ENCODE measurements around the gene SPATS2L.

SPATS2L gene

DNA sequence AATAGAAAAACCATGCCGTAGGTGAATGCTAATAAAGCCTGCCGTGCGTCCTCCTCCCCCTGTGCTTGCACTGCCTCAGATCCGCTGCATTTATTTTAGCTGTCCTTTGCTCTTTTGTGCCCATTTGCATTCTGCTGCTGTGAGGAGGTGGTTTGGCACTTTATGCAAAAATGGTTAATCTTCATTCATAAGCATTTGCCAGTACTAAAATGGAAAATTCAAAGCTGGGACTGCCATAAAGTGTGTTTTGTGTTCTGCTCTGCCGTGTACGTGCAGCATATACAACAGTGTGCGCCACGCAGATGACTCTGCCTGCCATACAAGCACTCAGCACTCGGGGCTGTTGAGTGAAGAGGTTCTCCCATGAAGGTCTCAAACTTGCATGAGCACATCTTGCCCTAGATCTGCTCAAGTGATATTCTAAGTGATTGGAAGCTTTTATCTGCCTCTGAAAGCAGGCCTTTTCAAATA, 73.6 kb downstream of the SPATS2L start:
- DNase-seq, result no peak

DNA sequence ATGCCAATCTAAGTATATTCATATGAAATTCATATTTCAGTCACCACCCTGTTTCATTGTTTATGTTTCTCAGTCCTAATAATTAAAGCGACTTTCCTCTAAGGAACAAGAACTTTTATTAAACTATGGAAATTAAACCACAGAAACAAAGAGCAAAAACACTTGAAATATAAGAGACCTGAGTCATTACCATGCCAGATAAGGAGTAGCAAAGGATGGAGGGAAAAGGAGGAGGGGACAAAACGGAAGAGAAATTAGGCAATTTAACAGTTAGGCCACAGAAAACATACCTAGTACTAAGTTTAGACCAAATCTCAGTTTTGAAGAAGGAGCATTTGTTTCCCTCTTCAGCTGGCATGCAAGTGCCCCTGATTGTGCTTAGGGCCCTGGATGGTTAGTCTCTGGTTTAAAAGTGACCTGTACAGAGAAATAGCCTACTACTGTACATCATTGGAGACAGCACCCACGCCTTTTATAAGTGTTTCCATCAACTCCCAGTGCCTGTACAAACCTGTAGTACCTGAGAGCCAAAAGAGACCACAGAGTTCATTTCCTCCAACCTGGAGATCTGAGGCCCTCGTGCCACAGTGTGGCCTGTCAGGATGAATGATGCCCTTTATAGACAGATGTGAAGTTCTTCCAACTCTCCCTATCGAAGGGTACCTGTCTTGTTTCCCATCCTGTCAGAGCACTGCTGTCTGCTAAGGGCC, 74.5 kb downstream of the SPATS2L start:
- DNase-seq, result no peak

DNA sequence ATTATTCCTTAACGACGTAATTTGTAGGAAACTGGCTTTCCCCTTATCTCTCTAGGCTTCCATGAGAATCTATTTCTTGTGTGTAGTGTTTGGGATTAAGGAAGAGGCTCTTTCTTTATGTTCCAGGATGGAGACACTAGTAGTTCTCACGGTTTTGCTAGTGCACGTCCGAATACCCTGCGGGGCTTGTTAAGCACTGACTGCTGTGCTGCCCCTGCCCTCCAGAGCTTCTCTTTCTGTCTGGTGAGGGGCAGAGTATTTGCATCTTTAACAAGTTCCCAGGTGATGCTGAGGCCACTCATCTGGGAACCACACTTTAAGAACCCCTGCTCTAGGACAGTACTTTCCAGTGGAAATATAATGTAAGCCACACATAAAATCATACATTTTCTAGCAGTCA, 76.4 kb downstream of the SPATS2L start:
- no peak for DNase-seq

DNA sequence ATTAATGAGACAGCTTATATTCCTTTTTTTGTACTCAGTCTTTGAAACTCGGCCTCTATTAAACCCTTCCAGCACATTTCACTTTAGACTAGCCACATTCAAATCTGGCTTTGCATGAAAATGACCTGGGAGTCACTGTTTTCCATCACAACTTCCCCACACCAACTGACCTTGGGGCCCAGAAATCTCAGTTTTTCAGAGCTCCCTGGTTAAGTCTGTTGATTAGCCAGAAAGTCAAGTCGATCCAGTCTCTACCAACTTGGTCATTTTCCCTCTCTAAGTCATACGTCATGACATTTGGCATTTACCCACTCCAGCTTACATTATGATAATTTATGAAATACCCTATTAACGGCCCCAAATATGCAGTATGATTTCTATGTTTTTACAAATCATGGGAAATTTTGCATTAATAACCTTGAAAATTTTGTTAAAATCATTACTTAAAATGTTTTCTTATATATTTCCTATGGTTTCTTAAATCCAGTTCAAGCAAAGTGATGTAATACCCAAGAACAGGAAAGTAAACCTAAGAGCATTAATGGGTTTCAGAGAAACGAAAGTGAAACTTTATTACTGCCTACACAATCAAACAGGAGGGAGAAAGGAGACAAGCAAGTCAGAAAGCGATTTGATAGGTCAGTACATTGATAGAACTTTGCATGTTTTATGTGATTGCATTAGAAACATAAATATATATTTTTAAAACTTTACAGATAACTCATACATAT, 77.1 kb downstream of the SPATS2L start:
- DNase-seq, result no peak

DNA sequence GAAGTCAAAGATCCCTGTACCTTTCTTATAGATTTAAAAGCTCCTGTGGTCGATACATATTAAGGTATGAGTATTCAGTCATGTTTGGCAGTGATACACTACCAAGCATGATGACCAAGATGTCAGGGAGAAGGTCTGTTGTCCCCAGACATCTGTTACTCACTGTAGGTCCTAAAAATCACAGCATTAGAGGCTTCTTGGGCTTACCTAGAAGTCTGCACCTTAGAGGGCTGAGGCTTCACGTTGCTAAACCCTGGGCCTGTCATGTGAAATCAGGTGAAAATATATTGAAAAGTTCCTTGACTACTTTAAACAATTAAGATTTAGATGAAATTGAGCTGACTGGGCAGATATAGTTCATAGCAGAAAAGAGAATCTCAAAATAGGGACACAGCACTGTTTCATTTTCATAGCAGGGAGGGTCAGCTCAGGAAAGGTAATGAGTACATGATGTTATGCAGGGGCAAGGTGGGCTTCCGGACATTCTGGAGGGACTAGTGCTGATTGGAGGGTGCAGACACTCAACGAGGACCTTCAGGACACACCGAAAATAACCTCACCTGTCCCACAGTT, 78.7 kb downstream of the SPATS2L start:
- DNase-seq, result no peak

DNA sequence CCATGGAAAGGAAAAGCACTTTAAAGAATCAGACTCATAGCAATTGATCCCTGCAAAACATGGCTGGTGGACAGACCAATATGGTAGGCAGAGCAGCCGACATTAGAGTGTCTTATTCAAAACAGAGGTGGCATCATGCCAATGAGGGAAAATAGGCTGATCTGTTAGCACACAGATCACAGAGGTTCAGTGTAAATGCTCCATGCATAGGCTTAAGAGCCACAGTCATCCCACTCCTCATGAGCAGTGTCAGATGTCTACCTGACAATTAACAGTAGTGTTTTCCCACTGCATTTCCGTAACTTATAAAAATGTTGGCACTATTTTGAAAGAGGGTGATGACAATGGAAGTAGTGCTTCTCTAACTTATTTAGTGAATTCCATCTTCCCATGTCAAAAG, 86.7 kb downstream of the SPATS2L start:
- DNase-seq, result no peak

DNA sequence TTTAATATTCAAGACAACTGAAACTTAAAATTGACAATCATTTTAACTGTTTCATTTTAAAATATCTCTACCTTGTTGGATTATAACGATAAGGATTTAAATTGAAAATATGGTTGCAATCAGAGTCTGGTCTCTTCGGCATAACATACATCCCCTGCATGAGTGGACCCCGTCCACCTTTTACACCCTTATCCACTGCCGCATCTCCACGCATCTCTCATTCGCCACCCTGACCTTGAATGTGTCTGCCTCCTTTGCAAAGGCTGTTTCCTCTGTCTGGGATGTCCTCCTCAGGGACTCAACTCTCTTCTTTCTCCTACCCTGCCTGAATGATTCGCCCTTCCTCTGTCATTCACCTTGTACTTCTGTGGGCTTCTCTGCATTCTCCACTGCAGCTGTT, 87.6 kb downstream of the SPATS2L start:
- no peak for DNase-seq

DNA sequence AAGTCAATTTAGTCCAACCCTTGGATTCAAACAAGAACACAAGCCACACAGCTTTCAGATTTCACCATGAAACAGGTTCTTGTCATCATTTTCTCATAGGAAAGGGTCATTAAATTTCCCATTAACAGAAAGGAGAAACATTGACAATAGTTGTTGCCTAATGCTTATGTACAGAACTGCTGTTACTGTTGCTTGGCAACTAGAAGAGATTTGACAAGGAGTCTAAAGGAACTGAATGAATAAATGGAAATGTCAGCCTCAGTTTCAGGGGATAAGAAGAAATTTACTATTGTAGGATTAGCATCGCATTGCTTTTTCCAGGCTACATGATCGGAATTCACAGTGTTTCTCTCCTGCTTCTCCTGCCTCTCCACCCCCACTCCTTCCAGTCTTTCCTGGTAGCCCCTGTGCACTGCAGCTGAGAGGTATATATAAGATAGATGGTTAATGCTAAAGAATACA, 90.3 kb downstream of the SPATS2L start:
- DNase-seq, result no peak

DNA sequence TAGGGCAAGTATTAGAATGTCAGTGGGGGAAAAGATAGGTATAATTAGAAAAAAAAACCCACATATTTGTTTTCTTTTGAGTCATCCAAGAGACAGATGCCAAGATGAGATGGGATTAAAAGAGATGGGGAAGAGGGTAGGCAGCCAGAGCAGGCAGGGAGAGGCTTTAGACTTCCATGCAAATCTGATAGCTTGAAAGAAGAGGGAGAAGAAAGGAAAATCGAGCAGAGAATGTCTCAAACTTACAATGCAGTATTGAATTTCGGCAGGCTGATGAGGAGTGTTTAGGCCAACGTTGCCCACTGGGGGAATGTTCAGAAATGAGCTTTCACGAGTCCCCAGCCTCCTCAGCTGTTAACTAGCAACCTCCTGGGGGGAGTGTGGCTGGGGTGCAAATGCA, 91.3 kb downstream of the SPATS2L start:
- no peak for DNase-seq

DNA sequence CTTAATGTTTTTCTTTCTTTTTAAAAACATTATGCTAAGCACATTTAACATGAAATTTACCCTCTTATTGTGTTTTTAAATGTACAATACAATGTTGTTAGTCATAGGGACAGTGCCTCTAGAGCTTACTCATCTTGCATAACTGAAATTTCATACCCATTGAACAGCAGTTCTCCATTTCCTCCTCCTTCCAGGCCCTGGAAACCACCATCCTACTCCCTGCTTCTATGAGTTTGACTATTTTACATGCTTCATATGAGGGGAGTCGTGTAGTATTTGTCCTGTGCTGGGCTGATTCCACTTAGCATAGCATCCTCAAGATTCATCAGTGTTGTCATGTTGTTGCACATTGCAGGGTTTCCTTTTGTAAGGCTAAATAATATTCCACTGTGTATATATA, 92.6 kb downstream of the SPATS2L start:
- DNase-seq, result no peak

DNA sequence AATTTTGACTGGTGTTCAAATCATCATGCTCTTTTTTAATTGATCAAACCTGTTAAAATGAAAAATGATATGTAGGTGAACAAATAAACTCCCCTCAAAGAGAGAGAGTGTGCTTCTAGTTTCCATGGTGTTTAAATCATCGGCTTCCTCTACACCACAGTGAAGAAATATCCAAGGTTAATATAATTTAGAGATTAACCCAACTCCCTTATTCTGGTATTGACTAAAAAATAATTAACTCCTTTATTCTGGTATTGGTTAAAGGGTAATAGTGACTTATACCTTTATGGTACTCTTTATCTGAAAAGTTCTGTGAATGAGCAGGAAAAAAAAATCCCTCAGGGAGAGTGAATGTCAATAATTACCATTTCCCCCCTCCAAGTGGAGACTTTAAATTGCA, 93.1 kb downstream of the SPATS2L start:
- DNase-seq, result no peak

DNA sequence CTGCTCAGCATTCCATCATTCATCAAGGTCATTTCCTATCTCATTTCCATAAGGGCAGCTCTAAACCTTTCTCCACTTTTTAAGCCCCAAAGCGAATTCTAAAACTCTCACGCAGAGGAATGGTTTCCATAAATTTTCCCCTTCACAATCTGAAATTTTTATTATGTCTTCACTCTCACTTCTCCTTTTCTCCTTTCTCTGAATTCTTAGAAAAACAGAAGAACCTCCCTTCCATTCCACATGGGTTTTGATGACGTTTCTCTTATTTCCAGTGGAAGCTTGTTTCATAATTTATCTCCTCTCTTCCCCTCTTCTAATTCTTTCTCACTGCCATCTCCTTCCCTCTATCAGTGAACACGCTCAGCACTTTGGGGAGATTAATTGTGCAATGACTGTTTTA, 97.3 kb downstream of the SPATS2L start:
- no peak for DNase-seq

DNA sequence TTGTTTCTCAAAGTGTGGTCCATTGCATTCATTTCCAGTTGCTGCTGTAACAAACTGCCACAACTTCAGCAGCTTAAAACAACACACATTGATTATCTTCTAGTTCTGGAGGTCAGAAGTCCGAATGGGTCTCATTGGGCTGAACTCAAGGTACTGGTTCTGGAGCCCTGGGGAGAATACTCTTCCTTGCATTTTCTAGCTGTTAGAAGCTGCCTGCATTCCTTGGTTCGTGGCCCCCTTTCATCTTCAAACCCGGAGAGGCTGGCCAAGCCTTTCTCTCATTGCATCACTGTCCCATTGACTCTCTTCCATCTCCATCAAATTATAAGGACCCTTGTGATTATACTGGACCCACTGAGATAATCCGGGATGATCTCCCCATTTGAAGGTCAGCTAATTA, 98.1 kb downstream of the SPATS2L start:
- DNase-seq, result no peak

DNA sequence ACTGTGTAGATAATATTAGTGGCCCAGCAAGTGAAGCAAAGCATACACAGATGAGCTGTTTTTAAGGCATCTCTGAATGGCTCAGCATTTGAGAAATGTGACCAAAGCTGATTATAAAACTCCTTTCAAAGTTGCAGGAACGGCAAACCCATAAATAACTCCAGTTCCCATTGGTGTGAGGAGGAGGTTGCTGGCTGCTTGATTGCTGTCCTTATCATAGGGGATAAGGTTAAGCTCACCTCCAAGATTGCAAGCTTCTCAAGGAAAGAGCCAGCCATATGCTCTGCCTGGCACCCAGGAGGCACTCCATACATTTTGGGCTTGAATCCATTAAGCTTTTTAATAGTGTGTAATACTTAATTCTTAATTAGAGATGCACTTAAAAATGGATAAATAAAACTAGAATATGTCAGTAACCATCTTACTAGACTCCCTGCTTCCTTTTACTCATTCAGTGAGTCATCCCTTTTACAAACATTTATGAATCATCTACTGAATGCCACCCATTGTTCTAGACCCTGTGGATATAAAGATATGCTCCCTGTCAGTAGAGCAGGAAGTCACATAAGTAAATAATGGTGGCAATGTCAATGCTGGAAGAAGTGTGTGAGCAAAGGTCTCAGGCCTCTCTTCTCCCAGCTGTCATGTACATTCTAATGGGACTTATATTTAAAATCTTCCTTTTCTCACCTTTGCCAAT, 99.3 kb downstream of the SPATS2L start:
- no peak for DNase-seq

DNA sequence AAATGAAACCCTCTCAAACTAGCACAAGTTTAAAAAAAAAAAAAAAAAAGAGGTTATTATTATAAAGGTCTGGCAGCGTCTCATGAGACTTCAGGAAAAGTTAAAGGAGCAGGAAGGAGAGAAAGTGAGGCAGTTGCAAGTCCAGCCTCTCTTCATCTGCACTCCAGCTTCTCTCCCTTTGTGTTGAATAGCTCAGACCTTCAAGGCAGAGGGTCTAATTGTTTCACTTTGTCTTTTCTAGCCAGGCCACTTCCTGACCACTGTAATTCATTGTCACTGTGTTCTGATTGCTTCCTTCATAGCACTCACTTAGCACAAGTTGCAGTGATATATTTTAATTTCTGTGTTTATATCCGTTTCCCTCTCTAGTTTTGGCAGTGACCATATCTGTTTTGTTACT, 99.9 kb downstream of the SPATS2L start:
- DNase-seq, result no peak

DNA sequence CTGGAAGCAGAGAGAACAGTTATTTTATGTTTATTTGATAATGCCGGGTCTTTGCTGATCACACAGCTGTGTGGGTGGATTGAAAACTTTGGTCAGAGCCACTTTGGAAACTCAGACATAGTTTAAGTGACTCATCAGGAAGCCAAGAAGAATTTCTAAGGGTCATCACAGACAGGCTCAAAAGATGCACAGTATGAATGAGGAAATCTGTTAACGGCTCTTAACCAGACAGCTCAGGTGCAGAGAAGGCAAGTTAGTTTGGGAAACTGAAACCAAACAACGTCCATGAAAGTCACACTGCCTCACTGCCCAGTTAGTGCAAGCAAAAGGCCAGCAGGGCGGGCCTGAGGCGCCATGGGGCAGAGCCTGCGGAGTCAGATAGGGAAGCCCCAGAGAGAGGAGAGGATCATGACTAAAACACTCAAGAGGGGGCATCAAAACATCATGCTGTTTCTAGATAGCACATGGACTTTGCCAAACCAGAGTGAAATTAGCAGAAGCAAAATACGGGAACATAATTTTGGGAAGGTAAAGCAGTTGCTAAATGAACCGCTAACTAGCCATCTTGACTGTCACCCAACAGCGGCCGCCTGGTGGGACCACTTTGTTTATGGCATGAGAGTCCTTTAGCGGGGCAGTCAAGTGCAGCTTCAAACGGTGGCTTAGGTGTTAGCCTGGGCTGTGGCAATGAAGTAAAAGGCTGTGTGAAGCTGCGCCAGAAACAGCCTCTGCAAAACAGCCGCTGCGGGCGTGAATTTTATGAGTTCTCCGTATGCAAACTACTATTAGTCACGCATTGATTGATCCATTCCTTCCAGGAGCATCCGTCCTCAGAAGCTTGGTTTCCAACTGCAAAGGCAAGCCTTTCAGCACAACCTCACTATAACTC, 102.2 kb downstream of the SPATS2L start:
- no peak for DNase-seq

DNA sequence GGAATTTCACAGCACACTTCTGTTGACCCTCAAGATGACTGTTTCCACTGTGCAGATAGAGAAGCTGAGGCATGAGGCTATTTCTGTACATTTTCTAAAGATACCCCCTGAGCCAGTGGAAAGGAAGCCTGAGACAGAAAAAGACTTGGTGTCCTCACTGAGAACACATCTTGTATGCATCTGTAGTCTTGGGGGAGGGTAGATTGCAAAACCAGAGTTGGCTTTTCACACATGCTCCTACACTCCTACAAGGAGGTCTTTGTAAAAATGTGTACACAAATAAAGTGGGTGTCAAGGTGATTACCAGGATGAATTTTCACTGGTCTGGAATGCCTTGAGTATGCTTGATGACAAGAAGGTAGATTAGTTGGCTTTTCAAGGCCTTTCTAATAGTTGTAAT, 105.3 kb downstream of the SPATS2L start:
- DNase-seq, result no peak

DNA sequence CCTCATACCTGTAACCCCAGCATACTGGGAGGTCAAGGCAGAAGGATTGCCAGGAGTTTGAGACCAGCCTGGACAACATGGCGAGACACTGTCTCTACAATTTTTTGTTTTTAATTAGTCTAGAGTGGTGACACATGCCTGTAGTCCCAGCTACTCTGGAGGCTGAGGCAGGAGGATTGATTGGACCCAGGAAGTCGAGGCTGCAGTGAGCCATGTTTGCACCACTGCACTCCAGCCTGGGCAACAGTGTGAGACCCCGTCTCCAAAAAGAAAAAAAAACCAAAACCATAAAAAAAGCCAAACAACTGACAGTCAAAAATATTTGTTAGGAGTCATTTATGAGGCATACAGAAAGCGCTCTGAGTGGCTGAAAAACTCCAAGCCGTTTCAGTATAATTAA, 107.9 kb downstream of the SPATS2L start:
- DNase-seq, result no peak

DNA sequence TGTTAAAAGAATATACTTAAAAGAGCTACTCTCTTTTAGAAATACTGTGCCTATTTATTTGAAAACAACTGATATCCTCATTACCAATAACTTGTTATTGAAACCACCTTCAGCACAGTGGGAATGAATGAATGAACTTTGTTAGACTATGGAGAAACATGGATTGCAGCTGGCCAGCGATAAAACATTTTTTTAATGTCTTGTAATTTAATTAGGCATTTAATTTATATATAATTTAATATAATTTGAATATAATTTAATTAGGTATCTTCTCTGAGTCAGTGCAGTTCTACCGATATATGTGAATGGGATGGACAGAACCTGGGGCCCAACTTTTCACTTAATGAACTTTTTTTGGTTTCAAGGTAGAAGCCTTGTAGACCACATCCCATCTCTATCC, 109.0 kb downstream of the SPATS2L start:
- no peak for DNase-seq

DNA sequence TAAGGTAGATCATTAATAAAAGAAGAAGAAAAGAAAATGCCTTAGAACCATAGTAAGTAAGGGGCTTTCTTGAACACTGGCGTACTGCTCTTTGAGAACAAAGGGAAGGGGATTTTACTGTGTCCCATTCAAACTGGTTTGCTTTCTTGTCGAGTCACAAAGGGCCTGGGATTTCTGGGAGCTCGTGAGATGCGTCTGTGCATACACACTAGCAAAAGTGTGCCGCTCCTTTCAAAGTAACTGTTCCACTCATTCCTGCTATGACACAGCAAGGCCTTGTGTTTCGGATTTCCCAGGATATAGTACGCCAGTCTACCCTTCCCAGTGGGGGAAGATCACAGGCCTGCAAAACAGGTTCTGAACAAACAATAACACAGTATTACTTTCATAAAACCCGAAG, 110.4 kb downstream of the SPATS2L start:
- DNase-seq, result no peak

DNA sequence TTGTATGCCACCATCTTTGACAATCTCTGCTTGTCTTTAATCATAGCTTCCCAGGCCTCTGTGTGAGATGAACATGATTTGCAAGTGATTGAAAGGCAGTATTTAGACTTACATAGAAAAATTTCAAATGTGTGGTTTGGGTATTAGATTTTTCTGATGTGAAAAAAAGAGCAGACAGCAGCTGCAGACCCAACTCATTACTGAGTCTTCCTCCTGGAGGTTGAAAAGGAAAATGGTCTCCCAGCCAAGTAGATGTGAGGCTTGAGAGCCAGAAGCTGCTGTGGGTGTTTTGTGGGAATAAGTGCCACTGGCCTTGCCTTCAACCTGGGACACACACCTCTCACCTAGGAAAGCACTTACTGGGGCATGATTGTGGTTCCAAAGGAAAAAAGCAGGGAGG, 110.9 kb downstream of the SPATS2L start:
- no peak for DNase-seq

DNA sequence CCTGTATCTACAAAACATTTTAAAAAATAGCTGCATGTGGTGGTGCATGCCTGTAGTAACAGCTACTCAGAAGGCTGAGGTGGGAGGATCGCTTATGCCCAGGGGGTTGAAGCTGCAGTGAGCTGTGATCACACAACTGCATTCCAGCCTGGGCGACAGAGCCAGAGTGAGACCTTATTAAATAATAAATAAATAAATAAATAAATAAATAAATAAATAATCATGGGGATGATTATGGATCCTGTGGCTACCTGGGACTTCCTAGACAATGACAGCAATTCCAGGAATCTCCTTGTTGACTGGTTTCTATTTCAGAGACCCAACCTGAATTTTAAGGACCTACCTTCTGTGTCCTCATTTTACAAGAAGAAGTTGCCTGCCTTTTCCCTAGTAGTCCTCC, 111.9 kb downstream of the SPATS2L start:
- no peak for DNase-seq

DNA sequence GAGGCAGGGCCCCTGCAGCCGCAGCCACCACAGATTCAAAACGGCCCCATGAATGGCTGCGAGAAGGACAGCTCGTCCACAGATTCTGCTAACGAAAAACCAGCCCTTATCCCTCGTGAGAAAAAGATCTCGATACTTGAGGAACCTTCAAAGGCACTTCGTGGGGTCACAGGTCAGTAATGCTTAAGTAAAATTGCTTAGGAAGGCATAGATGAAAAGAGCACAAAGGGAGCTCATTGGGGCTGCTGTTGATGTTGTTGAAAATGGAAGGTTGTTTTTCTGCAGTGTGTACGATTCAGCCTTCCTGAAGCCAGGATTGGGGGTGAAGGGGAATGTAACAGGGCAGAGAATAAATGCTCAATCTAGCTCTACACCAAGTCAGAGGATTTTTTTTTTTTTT, 112.8 kb downstream of the SPATS2L start:
- no peak for DNase-seq

Measured in KG1 (cell line).